ENCODE data around the gene SMC3. TPM values are rescaled to one million over a fixed set of nuclear protein-coding genes. Genes with fewer than 3 reads are reported as not detected.
"Not testable (repeated sequence)": the region's sequence is repeated elsewhere in the genome, so short reads cannot be mapped to it uniquely, and the experiment has no call there.

Gene SMC3
- total RNA-seq, 1 experiment from 2014 or later: 39.3 TPM

DNA sequence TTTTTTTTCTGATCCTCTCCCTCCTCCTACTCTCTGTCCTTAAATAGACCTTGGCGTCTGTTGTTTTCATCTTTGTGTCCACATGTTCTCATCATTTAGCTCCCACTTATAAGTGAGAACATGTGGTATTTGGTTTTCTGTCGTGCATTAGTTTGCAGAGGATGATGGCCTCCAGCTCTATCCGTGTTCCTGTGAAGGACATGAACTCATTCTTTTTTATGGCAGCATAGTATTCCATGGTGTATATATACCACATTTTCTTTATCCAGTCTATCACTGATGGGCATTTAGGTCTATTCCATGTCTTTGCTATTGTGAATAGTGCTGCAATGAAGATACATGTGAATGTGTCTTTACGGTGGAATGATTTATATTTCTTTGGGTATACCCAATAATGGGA, 55.8 kb downstream of the SMC3 start:
- not testable (repeated sequence) for DNase-seq (ENCODE audit: low read depth)

GRCh38 chr10:110625356-110625894, 57.9 kb downstream of the SMC3 start:
- no peak for DNase-seq (ENCODE audit: low read depth)

- DNase-seq (ENCODE audit: low read depth): no peak
Measured at GRCh38 chr10:110625951-110626855, 58.7 kb downstream of the SMC3 start.

GRCh38 chr10:110628161-110628560, 60.7 kb downstream of the SMC3 start:
- DNase-seq (ENCODE audit: low read depth): no peak

- DNase-seq (ENCODE audit: low read depth): no peak
Measured at GRCh38 chr10:110629680-110630191, 62.2 kb downstream of the SMC3 start.

DNA sequence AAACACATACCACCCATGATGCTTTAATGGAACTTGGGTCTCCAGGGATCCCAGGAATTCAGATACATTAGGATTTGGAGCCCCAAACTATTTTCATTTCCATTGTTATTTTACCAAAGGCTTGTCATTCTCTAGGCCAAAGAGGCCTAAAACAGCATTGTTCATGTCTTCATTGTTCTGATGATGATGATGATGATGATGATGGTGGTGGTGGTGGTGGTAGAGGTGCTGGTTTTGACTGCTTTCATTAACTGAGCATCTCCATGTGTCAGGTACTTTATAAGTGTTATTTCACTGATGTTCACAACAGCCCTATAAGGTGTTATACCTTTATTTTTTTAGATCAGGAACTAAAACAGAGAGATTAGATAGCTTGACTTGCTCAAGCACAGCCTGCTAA, 64.4 kb downstream of the SMC3 start:
- no peak for DNase-seq (ENCODE audit: low read depth)

- DNase-seq (ENCODE audit: low read depth): no peak
Measured at GRCh38 chr10:110632591-110633215, 65.2 kb downstream of the SMC3 start.

- DNase-seq (ENCODE audit: low read depth): peak; percentile 62
Measured at GRCh38 chr10:110634527-110635209, 67.2 kb downstream of the SMC3 start.

DNA sequence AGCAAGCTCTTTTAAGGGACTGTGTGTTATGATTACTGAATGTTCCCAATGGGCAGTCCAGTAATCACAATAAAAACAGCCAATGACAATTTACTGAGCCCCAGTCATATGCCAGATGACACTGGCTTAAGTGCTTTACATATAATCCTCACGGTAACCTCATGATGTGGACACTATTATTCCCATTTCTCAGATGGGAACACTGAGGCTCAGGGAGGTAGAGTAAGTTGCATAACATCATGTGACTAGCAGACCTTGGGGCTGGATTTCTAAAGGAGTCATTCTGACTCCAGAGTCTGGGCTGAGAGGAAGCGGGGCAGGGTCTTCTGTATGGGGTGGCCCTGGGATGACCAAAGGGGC, 69.1 kb downstream of the SMC3 start:
- no peak for DNase-seq (ENCODE audit: low read depth)

DNA sequence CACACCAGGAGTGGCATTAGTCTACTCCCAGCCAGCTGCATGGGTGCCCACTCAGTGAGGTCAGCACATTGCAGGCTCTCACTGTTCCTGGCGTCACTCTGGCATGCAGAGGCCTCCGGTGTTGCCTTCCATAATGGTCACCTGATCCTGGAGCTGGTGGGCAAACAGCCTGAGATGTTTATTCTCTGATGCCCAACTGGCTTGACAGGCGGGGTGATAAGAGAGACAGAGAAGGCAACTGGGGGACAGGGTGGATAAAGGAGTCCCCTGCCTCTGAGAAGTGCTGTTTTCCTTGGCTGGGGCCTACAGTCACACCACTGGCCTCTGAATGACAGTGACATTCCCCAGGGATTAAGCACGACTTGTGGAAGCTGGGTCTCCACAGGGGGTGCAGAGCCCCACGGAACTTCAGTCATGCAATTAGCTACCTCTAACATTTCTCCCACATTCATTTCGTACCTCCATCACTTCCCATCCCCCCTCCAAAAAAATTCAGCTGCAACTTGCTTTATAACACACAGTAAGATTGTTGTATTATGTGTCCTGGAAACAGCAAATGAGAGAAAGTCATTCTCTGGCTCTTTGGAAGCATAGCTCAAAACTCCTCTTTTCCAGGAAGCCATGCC, 69.5 kb downstream of the SMC3 start:
- DNase-seq (ENCODE audit: low read depth): no peak

DNA sequence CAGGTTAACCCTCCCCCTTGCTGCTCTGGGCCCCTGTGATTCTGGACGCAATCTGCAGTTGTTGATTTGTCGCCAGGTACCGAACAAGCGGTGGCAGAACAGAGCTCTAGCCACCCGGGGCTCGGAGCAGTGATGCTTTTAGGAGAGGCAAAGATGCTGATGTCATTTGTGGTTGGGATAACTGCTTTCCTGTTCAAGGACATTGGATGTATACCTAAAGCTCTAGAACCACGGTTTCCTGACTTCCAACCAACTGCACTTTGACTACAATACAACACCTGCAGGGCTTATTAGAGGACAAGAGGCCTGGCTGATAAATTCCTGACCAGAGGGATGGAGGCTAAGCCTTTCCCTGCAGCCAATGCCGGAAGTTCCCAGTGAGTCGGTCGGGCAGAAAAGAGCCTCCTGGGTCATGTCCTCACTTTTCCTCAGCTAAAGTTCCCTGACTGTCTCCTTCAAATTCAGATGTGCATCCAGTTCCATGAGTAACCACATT, 70.1 kb downstream of the SMC3 start:
- no peak for DNase-seq (ENCODE audit: low read depth)

- no peak for DNase-seq (ENCODE audit: low read depth)
Measured at GRCh38 chr10:110638319-110638718, 70.8 kb downstream of the SMC3 start.

DNA sequence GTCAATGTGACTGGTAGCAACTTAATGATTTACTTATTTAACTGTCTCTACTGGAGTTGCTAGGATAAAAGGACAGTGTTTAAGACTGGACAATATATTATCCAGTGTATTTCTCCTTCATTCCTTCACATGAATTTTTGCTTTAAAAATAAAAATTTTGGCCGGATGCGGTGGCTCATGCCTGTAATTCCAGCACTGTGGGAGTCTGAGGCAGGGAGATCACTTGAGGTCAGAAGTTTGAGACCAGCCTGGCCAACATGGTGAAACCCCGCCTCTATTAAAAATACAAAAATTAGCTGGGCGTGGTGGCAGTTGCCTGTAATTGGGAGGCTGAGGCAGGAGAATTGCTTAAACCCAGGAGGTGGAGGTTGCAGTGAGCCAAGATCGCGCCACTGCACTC, 71.6 kb downstream of the SMC3 start:
- DNase-seq (ENCODE audit: low read depth): not testable (repeated sequence)

DNA sequence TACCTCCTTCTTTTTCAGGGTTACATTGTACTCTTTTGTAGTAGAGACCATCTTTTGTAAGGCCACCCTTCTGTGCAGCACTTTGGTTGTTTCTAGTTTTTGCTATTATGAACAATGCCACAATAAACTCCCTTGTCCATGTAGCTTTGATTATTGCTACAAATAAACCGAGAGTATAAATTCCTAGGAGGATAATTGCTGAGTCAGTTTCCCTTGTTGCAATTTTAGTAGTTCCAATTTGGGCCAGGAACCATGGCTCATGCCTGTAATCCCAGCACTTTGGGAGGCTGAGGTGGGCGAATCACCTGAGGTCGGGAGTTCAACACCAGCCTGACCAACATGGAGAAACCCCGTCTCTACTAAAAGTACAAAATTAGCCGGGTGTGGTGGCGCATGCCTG, 72.4 kb downstream of the SMC3 start:
- DNase-seq (ENCODE audit: low read depth): not testable (repeated sequence)

DNA sequence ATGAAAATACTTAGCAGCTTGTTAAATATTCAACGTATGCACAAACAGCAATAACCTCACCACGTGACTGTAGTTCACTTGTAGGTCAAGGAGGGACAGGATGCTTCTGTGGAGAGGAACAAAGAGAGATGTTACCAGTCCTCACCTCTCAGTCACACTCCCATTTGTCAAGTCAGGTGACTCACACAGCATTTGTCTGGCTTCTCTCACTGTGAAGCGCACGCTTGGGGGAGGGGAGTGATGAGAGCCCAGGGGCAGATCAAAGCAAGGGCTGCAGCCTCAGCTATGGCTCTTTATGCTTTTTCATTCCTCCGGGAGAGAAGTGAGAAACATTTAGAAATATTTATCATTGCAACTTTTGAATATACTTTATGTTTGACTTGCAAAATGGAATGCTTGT, 73.8 kb downstream of the SMC3 start:
- DNase-seq (ENCODE audit: low read depth): peak; percentile 61

DNA sequence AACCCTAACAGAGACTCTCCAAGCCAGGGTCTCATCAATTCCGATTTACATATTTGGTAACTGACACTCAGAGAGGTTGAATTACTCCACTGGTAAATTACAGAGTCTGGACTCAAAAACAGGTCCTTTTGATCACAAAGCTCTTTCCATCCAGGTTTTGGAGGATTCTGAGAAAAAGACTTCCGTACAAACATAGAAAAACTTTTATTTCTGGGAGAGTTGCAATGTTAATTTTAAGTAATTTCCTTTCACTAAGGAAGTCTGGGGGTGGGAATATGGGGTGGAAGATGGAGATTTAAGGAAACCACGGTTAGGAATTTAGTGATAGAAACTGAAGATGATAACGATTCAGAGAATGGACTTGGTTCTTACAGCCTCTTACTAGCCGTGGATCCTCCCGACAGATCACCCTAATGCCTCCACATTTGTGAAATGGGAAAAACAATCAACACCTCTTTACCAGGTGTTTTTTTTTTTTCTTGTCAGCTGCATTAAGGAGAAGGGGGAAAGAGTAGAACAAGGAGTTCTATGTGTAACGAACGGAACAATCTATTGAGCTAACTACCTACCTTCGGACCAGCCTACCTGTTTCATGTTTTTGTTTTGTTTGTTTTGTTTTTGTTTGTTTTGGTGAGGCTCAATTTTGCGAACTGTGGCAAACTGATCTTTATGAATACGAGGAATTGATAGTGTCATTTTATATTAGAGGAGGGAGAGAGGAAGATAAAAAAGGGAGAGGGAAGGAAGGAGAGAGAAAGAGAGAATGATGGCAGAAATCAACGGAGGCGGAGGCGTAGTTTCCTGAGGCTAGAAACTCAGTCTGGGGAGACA, 74.9 kb downstream of the SMC3 start:
- DNase-seq (ENCODE audit: low read depth): no peak

DNA sequence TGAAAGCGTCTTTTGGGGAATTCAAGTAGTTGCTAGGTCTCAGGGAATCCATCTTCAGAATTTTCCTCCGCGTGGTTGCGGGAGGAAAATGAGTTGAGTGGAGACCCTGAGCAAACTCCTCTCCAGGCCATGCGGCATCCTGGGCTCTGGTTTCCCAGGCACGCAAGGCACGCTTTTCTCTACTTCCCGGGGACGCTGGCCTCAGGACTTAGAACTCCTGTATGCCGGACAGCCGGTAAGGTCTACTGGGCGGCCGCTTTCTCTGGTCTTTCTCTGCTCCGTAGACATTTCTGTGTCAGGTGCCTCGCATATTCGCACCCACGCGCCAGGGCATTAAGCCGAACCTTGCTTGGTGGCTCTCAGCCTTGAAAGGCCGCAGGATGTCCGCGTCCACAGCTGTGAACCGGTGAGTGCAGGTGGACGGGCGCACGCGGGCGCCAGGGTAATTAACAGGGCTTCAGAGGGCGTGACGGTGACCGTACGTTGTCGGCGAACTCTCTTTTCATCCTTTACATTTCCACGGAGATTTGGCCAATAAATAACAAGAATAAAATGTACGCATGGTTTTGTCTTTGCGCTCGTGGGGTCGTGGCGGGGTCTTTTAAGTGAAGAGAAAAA, 75.6 kb downstream of the SMC3 start:
- DNase-seq (ENCODE audit: low read depth): peak; percentile 12

DNA sequence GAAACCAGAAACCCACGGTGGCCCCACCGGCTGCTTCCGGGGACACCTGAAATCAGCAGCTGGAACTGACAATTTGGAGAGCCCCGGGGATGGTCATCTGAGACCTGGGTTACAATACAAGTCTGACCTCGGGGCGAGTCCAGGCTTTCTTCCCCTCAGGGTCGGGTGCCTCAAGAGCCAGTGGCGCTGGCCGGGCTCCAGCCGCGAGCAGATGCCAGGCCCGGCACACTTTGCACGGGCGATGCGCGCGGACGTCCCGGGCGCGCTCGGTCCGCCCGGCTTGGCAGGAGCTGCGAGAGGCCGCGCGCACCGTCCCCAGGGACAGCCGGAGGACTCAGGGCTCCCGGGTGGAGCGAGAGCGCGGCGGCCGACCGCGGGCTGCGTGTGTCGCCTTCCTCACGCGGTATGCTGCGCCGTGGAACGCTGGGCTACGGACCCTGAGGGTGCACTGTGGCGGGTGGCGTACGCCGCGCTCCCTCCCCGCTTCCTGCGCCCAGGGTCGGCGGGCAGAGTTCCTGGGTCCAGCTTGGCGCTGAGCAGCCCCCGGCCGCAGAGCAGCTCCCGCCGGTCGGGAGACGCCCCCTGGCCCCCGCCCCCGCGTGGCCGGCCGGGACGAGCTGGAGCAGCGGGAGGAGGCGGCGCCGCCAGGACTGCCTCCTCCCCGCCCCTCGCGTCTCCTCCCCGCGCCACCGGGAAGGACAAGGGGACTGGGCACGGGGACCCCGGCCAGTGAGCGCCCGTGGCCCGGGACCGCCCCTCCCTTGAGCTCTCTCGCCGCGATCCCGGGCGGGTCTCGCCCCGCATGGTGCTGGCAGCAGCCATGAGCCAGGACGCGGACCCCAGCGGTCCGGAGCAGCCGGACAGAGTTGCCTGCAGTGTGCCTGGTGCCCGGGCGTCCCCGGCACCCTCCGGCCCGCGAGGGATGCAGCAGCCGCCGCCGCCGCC, 76.4 kb downstream of the SMC3 start, which contains the start of gene RBM20:
TSS of gene RBM20 (plus strand) at position 684 of the 945 bp plus-strand sequence. CDS start at position 803, 119 bp downstream.
- peak; percentile 31 for DNase-seq (ENCODE audit: low read depth)
